DMS79 (cell line): ENCODE results near the gene SPTBN1.

Source experiments
- DNase-seq: peaks from one replicate; lab custom pipeline; 2025; lab: John Stamatoyannopoulos, UW

Gene SPTBN1

DNA sequence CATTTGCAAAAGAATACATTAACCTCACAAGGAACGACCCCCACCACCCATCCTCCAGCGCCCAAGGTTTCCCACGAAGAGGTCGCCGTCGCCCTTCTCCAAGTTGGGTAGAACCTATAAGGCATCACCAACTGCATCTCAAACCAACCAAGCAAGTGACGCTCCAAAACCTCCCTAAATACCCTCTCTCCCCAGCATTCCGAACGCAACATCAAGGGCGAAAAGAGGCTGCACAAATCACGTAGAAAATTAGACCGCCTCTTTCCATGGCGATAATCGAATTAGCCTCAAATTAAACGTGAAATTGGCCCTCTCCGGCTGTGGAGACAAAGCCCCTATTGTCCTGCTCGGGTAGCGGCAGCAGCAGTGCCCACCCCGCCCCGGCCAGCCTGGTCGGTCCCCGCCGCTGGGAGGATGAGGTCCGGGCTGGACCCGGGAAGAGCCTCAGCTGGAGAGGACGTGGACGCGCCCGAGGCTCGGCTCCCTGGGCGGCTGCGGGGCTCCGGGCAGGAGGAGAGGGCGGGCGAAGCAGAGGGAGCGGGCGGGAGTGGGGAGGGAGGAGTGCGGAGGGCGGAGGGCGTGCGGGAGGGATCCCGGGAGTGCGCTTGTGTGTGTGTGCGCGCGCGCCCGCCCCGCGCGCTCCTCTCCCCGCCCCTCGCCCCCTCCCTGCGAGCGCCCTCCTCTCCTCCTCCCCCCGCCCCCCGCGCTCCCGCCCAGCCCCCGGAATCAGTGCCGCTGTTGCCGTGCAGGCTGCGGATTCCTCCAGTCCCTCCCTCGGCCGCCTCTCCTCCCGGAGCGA, at the start of gene SPTBN1:
TSS of gene SPTBN1 (plus strand) at position 765 of the 799 bp plus-strand sequence. CDS start 70,092 bp downstream, outside the sequence.
- DNase-seq, result peak; percentile 51

DNA sequence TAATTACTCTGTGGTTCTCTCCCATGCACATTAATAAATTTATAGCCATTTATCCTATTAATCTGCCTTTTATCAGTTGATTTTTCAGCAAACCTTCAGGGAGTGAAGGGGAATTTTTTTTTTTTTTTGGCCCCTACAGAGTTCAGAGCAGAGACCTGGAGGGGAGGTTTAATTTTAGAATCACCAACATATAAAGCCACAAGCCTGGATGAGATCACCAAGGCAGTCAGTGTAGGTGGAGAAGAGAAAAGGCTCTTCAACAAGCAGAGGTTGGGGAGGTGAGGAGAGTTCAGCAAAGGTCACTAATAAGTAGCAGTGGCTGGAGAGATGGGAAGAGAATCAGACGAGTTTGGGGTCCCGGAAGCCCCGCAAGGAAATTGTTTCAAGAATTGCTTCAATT, 48.4 kb upstream of the SPTBN1 start:
- no peak for DNase-seq

DNA sequence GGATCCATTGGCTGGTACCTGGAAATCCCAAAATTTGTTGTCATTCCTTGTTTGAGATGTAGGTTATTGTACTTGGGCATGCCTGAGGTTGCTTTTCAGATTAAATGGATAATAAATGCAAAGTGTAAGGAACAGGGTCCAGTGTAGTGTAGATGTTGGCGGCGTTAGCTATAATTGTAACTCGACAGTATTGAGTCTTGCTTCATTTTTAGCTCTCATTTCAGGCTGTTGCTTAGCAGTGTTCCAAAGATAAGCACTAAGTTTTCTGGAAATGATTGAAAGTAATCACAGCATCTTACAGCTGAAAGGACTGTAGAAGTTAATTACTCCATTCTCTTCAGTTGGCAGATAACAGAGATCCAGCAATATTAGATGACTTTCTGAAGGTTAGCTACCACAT, 47.8 kb upstream of the SPTBN1 start:
- no peak for DNase-seq

DNA sequence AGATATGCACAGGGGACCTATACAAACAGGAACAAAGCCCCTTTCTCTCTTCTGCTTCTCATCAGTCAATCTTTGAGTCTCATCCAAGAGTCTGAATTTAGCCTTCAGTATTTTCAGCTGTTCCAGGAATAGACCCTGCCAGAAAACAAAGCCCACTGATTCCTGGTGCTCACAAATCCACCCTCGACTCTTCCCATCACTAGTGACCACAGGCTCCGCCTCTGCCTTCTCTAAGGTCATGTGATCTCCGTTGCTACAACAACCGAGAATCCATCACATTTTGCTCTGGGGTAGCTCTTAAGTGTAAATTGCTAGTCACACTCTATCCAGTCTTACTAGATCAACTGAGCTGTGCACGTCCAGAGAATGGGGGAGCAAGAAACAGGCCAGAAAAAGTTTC, 46.4 kb upstream of the SPTBN1 start:
- no peak for DNase-seq

DNA sequence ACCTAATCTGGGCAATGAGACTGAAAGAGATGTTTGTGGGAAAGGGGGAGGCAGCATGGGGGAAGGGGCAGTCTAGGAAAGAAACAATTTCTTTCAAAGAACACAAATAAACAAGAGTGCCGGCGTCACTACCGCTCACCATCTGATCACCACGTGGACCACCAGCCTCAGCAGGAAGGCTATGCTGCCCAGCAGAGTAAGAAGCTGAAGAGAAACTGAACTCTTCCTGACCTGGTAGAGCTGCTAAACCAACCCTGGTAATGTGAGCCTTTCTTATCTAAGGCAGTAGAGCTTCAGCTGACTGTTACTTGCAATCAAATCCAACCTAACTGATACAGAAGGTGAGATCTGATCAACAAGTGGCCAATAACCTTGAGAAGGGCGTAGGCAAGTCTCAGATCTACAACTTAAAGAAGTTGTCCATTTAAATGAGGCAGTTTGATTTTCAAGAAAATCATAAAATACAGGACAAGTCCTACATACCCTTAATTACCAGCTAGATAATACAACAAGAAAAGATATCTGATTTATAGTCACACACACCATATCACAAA, 44.2 kb upstream of the SPTBN1 start:
- no peak for DNase-seq

DNA sequence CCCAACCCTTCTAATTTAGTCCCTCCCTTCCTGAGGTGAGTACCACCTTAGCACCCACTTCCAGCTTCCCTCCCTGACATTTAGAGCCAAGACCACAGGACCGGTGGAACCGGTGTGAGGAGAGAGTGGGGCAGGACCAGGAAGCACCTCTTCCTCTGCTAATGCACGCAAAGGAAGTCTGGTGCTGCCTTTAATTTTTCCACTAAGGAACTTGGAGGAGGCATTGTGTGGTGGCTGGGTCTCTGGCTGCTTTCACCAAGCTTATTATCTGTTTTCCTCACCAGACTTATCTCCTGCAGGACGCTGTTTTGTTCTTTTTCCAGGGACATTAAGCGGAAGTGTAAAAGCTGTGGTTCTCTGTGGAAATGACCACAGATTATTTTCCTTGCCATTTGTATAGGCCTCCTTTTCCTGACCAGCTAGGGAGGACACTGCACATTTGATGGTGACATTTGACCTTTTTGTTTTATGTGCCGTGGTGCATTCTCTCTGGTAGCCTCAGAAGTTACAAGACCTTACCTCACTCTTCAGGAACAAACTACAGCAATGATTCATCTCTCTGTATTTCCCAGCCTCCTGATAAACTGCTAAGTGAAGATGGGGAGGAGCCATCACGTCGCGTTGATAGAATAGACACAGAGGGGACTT, 39.8 kb upstream of the SPTBN1 start:
- no peak for DNase-seq

DNA sequence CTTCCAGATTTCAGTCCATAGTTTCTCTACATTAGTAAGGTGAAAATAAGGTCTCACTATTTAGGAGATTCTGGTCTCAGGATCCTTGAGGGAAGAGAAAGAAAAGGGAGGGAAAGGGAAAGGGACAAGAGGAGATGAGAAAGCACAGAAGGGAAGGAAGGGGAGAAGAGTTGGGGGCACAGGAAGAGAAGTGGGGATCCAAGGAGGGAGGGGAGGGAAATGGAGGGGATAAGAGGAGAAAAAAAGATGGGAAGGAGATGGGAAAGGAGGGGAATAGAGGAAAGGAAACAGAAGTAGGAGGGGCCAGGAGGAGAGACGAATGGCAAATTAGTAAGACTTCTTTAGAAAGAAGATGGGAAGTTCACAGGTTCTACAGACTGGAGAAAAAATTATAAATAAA, 39.2 kb upstream of the SPTBN1 start:
- no peak for DNase-seq

DNA sequence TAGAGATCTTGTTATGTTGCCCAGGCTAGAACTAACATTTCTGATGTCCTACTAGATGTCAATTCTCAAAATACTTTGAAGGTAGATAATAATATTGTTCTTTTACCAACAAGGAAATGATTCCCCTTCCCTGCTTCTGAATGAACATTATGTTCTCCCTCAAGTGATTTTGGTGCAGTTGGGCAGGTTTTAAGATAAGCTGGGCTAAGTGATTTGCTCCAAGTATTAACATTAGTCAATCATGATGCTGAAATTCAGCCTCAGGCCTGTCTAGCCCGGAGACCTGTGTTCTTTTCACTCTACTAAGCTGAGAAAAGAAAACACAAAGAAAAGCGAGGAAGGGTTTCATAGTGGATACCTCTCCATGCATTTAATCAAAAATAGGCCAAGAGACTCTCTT, 38.5 kb upstream of the SPTBN1 start:
- no peak for DNase-seq

DNA sequence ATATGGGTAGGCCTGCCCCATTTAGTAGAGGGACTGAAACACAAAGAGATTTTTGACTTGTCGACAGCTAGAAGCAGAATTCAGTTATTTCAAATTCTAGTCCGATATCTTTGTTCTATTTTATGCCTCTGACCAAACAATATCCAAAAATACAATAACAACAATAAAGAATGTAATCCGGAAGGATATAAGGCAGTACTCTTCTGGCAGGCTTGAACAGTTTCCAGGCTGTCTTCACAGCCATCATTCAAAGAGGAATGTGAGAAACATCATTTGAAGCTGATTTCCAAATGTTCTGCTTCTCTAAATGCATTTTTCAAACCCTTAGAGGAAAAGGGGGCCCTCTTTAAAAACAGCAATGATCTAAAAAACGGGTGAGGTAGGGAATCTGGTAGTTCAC, 36.7 kb upstream of the SPTBN1 start:
- no peak for DNase-seq

DNA sequence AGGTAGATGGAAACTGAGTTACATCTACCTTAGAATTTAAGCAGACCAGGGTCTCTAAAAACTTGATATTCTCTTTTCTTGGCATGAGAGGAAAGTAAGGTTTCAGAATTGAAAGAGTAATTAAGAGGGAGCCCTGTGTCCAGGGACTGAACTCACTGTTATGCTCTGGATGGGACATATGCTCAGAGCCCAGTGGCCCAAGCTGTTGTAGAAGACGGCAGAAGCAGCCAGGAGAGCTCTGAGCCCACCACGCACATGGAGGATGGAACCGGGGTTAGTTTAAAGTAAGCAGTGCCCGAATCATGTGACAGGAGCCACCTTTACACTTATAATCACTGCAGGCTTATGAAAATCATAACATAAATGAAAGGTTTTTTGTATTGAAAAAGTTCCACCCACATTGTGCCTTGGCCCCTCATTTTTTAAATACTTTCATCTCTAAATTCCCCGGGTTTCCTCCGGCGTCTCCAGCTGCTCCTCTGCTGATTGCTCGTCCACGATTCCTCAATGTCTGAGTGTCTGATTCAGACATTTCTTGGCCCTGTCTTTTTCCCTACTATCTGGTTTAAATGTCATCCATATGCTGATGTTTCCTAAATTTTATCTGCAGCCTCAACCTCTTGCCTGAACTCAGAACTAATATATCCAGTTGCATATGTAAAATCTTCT, 36.1 kb upstream of the SPTBN1 start:
- no peak for DNase-seq

DNA sequence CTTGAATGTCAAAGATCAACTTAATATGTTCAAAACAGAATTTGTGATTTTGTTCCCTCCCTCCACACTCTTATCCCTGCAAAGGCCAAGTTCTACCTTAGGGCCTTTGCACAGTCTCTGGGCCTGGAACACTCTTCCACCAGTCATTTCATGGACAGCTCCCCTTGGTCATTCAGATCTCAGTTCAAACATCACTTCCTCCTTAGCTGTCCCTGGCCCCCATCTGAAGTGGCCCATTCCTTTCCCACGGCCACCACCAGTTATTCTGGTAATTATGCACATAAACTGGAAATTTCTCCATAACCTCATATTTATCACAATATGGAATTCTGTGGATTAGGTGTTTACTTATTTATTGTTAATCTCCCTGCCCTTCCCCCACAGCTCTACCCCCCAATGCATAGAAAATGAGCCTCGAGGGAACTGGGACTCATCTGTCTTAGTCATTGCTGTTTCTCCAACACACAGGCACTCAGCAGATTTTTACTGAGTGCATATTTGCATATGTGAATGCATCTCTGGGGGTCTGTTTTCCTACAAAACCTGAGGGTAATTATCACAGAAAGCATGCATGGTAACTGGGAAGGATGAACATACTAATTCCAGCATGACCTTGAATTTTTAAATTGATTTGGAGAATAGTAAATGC, 35.5 kb upstream of the SPTBN1 start:
- no peak for DNase-seq

DNA sequence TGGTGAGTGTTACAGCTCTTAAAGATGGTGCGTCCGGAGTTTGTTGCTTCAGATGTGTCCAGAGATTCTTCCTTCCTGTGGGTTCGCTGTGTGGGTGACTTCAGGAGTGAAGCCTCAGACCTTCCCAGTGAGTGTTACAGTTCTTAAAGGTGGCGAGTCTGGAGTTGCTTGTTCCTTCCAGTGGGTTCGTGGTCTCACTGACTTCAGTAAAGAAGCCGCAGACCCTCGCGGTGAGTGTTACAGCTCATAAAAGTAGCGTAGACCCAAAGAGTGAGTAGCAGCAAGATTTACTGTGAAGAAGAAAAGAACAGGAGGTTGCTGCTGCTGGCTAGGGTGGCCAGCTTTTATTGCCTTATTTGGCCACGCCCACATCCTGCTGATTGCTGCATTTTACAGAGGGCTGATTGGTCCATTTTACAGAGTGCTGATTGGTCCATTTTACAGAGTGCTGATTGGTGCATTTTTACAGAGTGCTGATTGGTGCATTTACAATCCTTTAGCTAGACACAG, 34.0 kb upstream of the SPTBN1 start:
- DNase-seq, result no peak

DNA sequence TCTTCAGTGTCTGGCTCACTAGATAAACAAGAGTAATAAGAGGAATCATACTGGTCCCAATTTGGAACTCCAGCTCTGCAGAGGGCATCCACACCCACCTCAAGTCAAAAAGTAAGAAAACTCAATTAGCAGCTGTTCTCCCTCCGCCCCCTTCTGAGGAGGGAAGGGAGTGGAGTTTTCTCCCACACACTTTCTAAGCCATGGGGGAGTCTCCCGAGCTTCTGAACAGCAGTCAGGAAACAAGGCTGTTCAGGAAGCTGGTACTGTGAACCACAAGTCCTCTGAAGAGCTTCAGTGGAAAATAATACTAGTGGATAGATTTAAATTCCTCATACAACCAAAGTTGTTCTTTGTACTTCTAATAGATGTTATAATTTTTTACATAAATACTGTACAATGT, 32.9 kb upstream of the SPTBN1 start:
- no peak for DNase-seq

DNA sequence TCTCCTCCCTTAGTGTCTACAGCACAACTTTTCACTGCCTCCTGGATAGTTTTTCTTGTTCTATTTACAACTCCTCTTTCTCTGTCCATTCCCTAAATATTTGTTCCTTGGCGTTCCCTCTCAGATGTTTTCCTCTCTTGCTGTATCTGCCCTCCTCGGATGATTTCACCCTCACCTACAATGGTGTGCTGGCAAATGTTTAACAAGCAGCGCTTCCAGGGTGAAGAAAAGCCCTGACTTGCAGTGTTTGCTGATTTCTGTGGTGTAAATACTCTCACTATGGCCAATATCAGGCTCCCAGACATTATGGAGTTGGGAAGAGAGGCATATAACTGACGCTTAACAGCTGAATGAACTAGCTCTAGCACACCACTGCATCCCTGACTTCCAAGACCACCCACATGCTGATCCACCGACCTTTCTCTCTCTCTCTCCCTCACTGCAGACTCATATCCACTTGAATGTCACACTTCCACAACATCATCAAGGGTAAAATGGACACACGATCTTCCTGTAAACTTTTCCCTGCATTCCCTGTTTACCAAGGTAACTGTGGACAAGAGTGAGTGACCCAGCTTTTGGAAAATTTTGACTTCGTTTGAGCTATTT, 31.5 kb upstream of the SPTBN1 start:
- no peak for DNase-seq

DNA sequence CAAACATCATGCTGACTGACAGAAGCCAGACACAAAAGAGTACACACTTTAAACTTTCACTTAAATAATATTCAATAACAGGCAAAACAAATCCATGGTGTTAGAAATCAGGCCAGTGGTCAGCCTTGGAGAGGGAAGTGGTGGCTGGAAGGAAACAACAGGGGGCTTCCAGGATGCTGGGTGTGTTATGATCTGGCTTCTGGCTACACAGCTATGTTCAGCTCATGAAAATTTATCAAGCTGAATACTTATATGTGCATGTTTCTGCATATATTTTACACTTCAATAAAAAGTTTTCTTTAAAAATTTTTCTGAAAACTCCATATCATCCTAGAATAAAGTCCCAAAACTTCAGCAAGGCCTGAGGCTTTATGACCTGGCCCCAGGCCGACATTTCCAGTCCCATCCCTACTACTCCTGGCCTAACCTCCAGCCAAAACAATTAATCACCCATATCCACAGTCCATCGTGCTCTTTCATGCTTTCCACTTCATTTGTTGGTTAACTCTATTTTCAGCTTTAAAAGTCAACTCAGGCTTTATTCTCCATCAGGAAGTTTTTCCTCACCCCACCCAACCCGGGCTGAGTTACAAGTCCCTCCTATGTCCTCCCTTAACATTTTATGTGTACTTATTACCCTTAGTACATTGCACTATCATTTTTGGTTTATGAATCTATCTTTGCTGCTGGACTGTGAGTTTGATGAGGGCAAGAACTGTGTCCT, 27.9 kb upstream of the SPTBN1 start:
- no peak for DNase-seq

DNA sequence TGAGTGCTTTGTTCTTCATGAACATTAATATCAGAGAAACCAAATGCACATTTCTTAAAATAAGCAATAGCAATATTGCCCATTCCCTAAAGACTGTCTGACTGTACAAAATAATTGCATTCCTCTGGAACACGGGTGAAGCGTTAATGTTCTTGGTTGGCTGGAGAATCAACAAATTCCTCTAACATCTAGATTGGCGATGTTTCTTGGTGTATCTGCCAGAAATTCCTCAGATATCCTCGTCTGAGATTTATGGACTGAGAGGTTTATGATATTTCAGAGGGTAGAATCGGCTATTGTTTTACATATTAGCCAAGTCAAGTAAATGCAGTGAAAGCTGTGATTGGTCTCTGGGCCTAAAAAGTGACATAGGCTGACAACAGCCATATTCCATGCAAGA, 27.1 kb upstream of the SPTBN1 start:
- no peak for DNase-seq

DNA sequence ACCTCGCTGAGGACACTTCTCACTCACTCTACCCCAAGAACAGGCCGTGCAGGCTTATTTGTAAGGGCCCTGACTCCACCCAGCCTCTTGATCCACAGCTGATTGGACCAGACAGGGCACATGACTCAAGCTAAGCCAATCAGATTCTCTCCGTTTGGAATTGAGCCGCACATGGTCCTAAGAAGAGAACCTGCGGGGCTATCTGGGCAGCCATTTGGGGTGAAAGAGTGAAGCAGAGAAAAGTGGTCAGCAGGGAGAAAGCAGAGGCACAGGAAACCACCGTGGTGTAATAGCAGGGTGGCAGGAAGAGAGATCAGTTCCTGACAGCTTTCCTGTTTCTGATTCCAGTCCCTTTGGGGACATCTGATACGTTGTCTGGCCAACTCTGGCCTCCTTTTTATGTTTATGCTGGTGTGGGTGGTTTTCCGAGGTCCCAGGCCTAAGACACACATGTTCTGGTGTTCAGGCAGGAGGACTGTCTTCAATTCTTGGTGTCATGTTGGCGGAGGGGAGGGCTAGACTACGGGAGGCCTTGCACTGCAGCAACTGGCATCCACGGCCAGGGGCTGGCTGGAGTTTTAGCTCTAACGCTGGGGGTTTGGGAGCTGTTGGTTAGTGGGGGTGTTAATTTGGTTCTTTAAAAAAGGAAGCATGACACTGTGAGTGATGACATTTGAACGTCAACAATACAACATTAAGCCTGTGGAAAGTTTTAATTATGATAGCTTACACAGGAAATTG, 26.1 kb upstream of the SPTBN1 start:
- no peak for DNase-seq

DNA sequence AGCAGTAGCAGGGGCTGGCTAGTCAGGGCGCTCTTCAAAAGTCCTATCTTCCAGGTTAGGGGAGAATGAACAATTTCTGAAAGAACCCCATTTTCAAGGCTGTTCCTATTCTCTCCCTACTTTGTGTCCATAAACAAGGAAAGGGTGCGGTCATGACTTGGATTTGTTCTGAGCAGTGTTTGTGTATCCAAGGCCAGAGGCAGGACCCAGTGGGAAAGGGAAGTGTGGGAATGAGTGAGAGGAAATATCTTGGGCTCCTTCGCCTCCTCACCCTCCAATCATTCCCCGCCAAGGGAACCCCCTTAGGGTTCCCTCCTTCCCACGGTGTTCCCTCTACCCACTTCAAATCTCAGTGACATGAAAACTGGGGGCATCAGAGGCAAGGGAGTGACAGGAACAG, 25.5 kb upstream of the SPTBN1 start:
- no peak for DNase-seq

DNA sequence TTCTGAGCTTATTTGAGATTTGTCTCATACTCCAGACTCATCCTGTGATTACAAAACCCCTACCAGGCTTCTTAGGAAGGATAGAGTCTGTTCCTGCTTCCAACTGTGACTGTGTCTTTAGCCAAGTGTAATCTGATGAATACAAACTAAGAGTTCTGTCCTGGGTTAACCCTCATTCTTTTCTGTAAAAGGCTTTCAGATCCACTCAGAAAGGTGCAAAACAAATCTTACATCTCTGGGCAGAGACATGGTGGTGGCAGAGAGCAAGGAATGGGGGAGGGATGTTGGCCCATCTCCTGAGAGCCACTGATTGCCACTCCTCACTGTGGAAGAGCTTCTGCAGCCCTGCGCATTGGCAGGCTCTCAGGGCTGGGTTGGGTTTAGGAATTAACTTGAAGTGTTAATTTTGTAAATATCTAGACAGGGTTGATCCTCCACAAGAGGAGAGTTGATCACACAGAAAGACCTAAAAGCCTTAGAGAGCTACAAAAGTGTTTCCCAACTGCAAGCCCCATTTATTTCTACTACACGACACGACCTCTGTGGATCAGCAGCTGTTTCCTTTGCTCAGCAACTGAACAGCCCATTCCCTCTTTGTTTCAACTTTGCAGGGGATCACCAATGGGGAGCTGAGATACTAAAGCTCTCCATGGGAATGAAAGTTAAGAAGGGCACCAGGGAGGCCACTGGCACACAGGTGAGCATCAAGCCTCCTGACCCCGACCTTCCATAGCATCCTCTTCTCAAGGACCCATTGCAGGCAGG, 23.7 kb upstream of the SPTBN1 start:
- no peak for DNase-seq

DNA sequence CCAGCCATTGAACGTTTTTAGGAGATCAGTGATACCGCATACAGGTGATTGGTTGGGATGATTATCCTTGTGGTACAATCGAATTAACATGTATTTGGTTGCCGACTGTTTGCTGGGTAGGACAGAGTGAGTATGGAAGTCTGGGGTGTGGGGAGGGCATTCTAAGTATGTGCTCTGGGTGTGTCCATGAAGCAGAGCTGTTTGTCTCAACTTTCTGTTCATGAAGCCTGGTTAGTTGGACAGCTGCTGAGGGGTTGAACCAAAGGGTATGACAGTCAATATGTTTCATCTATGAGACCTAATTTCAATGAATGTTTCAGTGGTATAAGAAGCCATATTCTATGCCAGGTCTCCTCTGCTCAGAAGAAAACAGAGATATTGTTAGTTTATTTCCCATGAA, 21.9 kb upstream of the SPTBN1 start:
- DNase-seq, result no peak
